Neural cell (in vitro differentiated cells): ENCODE data around the gene DUS3L. TPM values are rescaled to one million over a fixed set of nuclear protein-coding genes. Genes with fewer than 3 reads are reported as not detected.

ENCODE experiments used
- H2AFZ ChIP-seq: fragments of 200-600, 300-800 bp; sonication (generic), shearing (Covaris generic); 2 replicates; pipeline ENCODE4 v1.6.0; 2014; ENCODE audit warnings: low read depth, mild to moderate bottlenecking, antibody characterized with exemption, low read length, moderate library complexity
- H3F3A ChIP-seq: fragments of 200-600 bp; shearing (Covaris generic); 2 replicates; pipeline ENCODE4 v1.6.1; 2016; ENCODE audit warnings: mild to moderate bottlenecking, moderate library complexity, mixed read lengths, antibody characterized with exemption, low read length; ENCODE audit not compliant: insufficient read depth, poor library complexity, severe bottlenecking
- H3K27ac ChIP-seq: fragments of 200-600, 300-800 bp; sonication (generic), shearing (Covaris generic); 2 replicates; pipeline ENCODE4 v1.5.1; 2014; ENCODE audit warnings: mild to moderate bottlenecking, low read length, moderate library complexity
- H3K27me3 ChIP-seq: fragments of 300-800, 200-600 bp; sonication (generic), shearing (Covaris generic); 2 replicates; pipeline ENCODE4 v1.6.0; 2014; ENCODE audit warnings: mild to moderate bottlenecking, low read depth, low read length, moderate library complexity; ENCODE audit not compliant: insufficient read depth
- H3K36me3 ChIP-seq: fragments of 300-800, 200-600 bp; sonication (generic), shearing (Covaris generic); 2 replicates; pipeline ENCODE4 v1.5.1; 2014; ENCODE audit warnings: mild to moderate bottlenecking, antibody characterized with exemption, low read length, moderate library complexity; ENCODE audit not compliant: insufficient read depth
- H3K4me2 ChIP-seq: fragments of 300-800, 200-600 bp; sonication (generic), shearing (Covaris generic); 2 replicates; pipeline ENCODE4 v1.6.0; 2014; ENCODE audit warnings: mild to moderate bottlenecking, low read length
- H3K4me3 ChIP-seq: fragments of 300-800, 200-600 bp; sonication (generic), shearing (Covaris generic); 2 replicates; pipeline ENCODE4 v1.5.1; 2014; ENCODE audit warnings: mild to moderate bottlenecking, low read length, moderate library complexity
- H3K79me2 ChIP-seq: fragments of 200-600 bp; shearing (Covaris generic); replicated peaks from 2 replicates; pipeline ENCODE4 v1.6.0; 2014; ENCODE audit warnings: mild to moderate bottlenecking, low read length, moderate library complexity; ENCODE audit not compliant: insufficient read depth
- H3K9ac ChIP-seq: fragments of 300-800, 200-600 bp; sonication (generic), shearing (Covaris generic); 2 replicates; pipeline ENCODE4 v1.6.1; 2016; ENCODE audit warnings: mild to moderate bottlenecking, low read length, mixed read lengths
- H3K9me2 ChIP-seq: fragments of 200-600 bp; shearing (Covaris generic); 2 replicates; pipeline ENCODE4 v1.6.1; 2016; ENCODE audit warnings: mild to moderate bottlenecking, low read length, mixed read lengths; ENCODE audit not compliant: insufficient read depth
- H3K9me3 ChIP-seq: fragments of 200-600, 300-800 bp; sonication (generic), shearing (Covaris generic); 2 replicates; pipeline ENCODE4 v1.6.1; 2016; ENCODE audit warnings: mild to moderate bottlenecking, mixed run types, low read length, moderate library complexity, mixed read lengths
- H4K20me1 ChIP-seq: fragments of 200-600 bp; shearing (Covaris generic); 2 replicates; pipeline ENCODE4 v1.6.1; 2016; ENCODE audit warnings: mild to moderate bottlenecking, mixed run types; ENCODE audit not compliant: insufficient read depth
- EP300 ChIP-seq: fragments of 450-650 bp; conservative IDR thresholded peaks from 2 replicates; pipeline ENCODE4 v1.6.1; 2014; ENCODE audit warnings: antibody characterized with exemption, mild to moderate bottlenecking, moderate library complexity; ENCODE audit not compliant: poor library complexity, severe bottlenecking
- EZH2 ChIP-seq: fragments of 200-600, 300-800 bp; shearing (Covaris generic), sonication (generic); IDR thresholded peaks from 2 replicates; pipeline ENCODE4 v1.6.1; 2014; ENCODE audit warnings: antibody characterized with exemption, low read length, borderline replicate concordance, mild to moderate bottlenecking; ENCODE audit not compliant: insufficient read depth, poor library complexity, severe bottlenecking
- MXI1 ChIP-seq: fragments of 450-650 bp; conservative IDR thresholded peaks from 2 replicates; pipeline ENCODE4 v1.6.1; 2014; ENCODE audit warnings: antibody characterized with exemption, mild to moderate bottlenecking; ENCODE audit not compliant: poor library complexity, severe bottlenecking
- POLR2AphosphoS5 ChIP-seq: IDR thresholded peaks from 2 replicates; pipeline ENCODE4 v1.6.1; 2012
- RAD21 ChIP-seq: fragments of 450-650 bp; conservative IDR thresholded peaks from 2 replicates; pipeline ENCODE4 v1.6.1; 2014; ENCODE audit warnings: antibody characterized with exemption, mild to moderate bottlenecking, moderate library complexity
- SMC3 ChIP-seq: fragments of 450-650 bp; conservative IDR thresholded peaks from 2 replicates; pipeline ENCODE4 v1.6.1; 2014; ENCODE audit warnings: antibody characterized with exemption, mild to moderate bottlenecking, moderate library complexity; ENCODE audit not compliant: poor library complexity
- TAF1 ChIP-seq: IDR thresholded peaks from 2 replicates; pipeline ENCODE4 v1.6.1; 2012; ENCODE audit warnings: low read depth
- polyA plus RNA-seq: library from polyadenylated mRNA; depleted of rRNA; stranded (reverse); fragments of >200 nt; gene quantifications from 2 replicates; pipeline ENCODE4 v1.2.3, GENCODE V29; 2014
- TF ChIP-seq, protein P1 (sequence below): fragments of 450-650 bp; IDR thresholded peaks from 2 replicates; pipeline ENCODE4 v1.5.1; 2014; ENCODE audit warnings: antibody characterized with exemption, mild to moderate bottlenecking, moderate library complexity; ENCODE audit not compliant: poor library complexity, severe bottlenecking
- TF ChIP-seq, protein P2 (sequence below): IDR thresholded peaks from 2 replicates; pipeline ENCODE4 v1.6.1; 2012; ENCODE audit warnings: borderline replicate concordance

Gene DUS3L
- polyA plus RNA-seq, 1 donor from 2014 or later = 34.2 TPM

DNA sequence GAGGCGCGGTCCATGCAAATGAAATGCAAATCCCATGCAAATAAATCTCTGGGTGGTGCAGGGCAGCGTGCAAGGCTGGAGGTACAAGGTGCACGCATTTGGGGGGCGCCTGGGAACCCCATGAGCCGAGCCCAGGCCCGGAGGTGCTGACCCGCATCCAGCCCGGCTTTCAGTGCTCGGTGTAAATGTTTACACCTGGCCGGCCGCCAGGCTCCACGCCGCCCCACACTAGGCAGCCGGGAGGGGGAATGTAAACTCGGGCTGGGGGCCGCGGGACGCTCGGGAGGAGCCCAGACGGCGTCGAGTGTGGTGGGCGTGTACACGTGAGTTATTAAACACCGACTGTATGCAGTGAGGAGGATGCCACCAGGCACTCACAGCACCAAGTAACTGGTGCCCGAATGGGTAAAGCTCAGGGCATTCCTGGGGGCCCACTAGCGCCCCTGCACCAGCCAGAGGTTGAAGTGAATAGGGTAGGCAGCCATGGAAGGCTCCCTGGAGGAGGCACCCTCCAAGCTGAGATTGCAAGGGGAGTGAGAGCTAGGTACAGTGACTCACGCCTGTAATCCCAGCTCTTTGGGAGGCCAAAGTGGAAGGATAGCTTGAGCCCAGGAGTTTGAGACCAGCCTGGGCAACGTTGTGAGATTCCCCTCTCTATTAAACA, 31.4 kb upstream of the DUS3L start:
- Histone ChIP-seq H3K27ac (no peak overlapping the region), H3K36me3 (no peaks in the 10 kb centered on the region), H3K4me3 (no peak overlapping the region), H3K9ac (no peak overlapping the region), H3K9me3 (no peaks in the 10 kb centered on the region), H3K9me2 (no peaks in the 10 kb centered on the region), H3K4me2 (no peak overlapping the region), H2AFZ (no peak overlapping the region), H3F3A (no peaks in the 10 kb centered on the region), H4K20me1 (no peaks in the 10 kb centered on the region), H3K79me2 (no peaks in the 10 kb centered on the region), H3K27me3 (no peaks in the 10 kb centered on the region)
- TF ChIP-seq POLR2AphosphoS5 (no peak), SMC3 (no peak), MXI1 (no peak), RAD21 (no peak), EZH2 (no peak), TAF1 (no peak), EP300 (no peak)
- TF ChIP-seq, protein P1, sequence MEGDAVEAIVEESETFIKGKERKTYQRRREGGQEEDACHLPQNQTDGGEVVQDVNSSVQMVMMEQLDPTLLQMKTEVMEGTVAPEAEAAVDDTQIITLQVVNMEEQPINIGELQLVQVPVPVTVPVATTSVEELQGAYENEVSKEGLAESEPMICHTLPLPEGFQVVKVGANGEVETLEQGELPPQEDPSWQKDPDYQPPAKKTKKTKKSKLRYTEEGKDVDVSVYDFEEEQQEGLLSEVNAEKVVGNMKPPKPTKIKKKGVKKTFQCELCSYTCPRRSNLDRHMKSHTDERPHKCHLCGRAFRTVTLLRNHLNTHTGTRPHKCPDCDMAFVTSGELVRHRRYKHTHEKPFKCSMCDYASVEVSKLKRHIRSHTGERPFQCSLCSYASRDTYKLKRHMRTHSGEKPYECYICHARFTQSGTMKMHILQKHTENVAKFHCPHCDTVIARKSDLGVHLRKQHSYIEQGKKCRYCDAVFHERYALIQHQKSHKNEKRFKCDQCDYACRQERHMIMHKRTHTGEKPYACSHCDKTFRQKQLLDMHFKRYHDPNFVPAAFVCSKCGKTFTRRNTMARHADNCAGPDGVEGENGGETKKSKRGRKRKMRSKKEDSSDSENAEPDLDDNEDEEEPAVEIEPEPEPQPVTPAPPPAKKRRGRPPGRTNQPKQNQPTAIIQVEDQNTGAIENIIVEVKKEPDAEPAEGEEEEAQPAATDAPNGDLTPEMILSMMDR = no peak
- TF ChIP-seq, protein P2, sequence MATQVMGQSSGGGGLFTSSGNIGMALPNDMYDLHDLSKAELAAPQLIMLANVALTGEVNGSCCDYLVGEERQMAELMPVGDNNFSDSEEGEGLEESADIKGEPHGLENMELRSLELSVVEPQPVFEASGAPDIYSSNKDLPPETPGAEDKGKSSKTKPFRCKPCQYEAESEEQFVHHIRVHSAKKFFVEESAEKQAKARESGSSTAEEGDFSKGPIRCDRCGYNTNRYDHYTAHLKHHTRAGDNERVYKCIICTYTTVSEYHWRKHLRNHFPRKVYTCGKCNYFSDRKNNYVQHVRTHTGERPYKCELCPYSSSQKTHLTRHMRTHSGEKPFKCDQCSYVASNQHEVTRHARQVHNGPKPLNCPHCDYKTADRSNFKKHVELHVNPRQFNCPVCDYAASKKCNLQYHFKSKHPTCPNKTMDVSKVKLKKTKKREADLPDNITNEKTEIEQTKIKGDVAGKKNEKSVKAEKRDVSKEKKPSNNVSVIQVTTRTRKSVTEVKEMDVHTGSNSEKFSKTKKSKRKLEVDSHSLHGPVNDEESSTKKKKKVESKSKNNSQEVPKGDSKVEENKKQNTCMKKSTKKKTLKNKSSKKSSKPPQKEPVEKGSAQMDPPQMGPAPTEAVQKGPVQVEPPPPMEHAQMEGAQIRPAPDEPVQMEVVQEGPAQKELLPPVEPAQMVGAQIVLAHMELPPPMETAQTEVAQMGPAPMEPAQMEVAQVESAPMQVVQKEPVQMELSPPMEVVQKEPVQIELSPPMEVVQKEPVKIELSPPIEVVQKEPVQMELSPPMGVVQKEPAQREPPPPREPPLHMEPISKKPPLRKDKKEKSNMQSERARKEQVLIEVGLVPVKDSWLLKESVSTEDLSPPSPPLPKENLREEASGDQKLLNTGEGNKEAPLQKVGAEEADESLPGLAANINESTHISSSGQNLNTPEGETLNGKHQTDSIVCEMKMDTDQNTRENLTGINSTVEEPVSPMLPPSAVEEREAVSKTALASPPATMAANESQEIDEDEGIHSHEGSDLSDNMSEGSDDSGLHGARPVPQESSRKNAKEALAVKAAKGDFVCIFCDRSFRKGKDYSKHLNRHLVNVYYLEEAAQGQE = no peak

DNA sequence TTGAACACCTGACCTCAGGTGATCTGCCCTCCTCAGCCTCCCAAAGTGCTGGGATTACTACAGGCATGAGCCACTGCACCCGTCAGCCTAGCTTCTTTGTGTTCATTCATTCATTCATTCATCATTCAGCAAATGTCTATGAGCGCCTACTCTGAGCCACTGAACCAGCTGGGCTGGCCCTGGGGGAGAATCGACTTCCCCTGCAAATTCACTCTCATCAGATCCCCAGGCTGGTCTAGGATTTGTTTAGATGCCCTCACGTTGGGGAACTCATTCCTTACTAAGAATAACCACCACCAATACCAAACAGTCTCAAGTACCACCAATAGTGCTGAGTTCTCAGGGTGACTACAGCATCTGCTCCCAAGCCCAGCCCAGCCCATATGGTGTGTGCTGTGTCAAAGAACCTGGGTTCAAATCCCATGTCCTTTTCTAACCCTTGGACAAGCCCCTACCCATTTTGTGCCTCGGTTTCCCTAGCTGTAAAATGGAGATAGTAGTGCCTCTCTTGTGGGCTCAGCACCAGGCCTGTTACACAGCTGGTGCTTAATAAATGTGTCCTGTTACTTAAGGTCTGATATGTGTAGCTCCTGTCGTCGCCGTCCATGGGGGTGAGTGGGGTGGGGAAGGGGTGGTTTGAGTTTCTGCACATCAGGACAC, 30.7 kb upstream of the DUS3L start:
- H3K9me2 ChIP-seq = no peaks in the 10 kb centered on the region
- no peaks in the 10 kb centered on the region for H4K20me1 ChIP-seq
- H3F3A ChIP-seq = no peaks in the 10 kb centered on the region
- no peak overlapping the region for H2AFZ ChIP-seq
- no peak overlapping the region for H3K4me3 ChIP-seq
- H3K27ac ChIP-seq = no peak overlapping the region
- H3K9me3 ChIP-seq = no peaks in the 10 kb centered on the region
- no peaks in the 10 kb centered on the region for H3K27me3 ChIP-seq
- H3K9ac ChIP-seq = no peak overlapping the region
- TF ChIP-seq SMC3 (no peak), EZH2 (no peak), TAF1 (no peak)
- TF ChIP-seq, protein P2 = no peak
- H3K4me2 ChIP-seq = no peak overlapping the region
- H3K36me3 ChIP-seq = no peaks in the 10 kb centered on the region
- no peaks in the 10 kb centered on the region for H3K79me2 ChIP-seq
